Inferior parietal cortex (tissue), 1 donor: ENCODE data around the gene LHFPL2.

Source experiments
- DNase-seq: peaks from one replicate; pipeline ENCODE4 v3.0.0-alpha.2; 2016; ENCODE audit errors: extremely low spot score

The LHFPL2 gene

GRCh38 chr5:78568676-78569075 lies 79.9 kb downstream of the LHFPL2 start:
- no peak for DNase-seq

GRCh38 chr5:78568212-78568611 lies 80.4 kb downstream of the LHFPL2 start:
- DNase-seq: peak; percentile 62

- DNase-seq: no peak
Measured at GRCh38 chr5:78567617-78568016, 81.0 kb downstream of the LHFPL2 start.

- DNase-seq: no peak
Measured at GRCh38 chr5:78566747-78567425, 81.7 kb downstream of the LHFPL2 start.

- DNase-seq: no peak
Measured at GRCh38 chr5:78565395-78565794, 83.2 kb downstream of the LHFPL2 start.

- no peak for DNase-seq
Measured at GRCh38 chr5:78563621-78564020, 85.0 kb downstream of the LHFPL2 start.

GRCh38 chr5:78562714-78563330 lies 85.8 kb downstream of the LHFPL2 start:
- DNase-seq: no peak

GRCh38 chr5:78562001-78562400 lies 86.6 kb downstream of the LHFPL2 start:
- DNase-seq: no peak

- no peak for DNase-seq
Measured at GRCh38 chr5:78561261-78561660, 87.3 kb downstream of the LHFPL2 start.

GRCh38 chr5:78560000-78560855 lies 88.3 kb downstream of the LHFPL2 start:
- DNase-seq: no peak

GRCh38 chr5:78557601-78558000 lies 91.0 kb downstream of the LHFPL2 start:
- DNase-seq: no peak

GRCh38 chr5:78555870-78556269 lies 92.7 kb downstream of the LHFPL2 start:
- no peak for DNase-seq

GRCh38 chr5:78554670-78555069 lies 93.9 kb downstream of the LHFPL2 start:
- DNase-seq: no peak

- no peak for DNase-seq
Measured at GRCh38 chr5:78553580-78554353, 94.8 kb downstream of the LHFPL2 start.

GRCh38 chr5:78552729-78553342 lies 95.7 kb downstream of the LHFPL2 start:
- no peak for DNase-seq

GRCh38 chr5:78550891-78551290 lies 97.7 kb downstream of the LHFPL2 start:
- DNase-seq: no peak

- DNase-seq: no peak
Measured at GRCh38 chr5:78549043-78549442, 99.5 kb downstream of the LHFPL2 start.

GRCh38 chr5:78547731-78548615 lies 100.6 kb downstream of the LHFPL2 start:
- DNase-seq: no peak

GRCh38 chr5:78547183-78547582 lies 101.4 kb downstream of the LHFPL2 start:
- DNase-seq: no peak

GRCh38 chr5:78546276-78546996 lies 102.1 kb downstream of the LHFPL2 start:
- DNase-seq: no peak
